ENCODE measurements around the gene UMODL1. TPM values are rescaled to one million over a fixed set of nuclear protein-coding genes. Genes with fewer than 3 reads are reported as not detected.

Gene UMODL1, protein sequence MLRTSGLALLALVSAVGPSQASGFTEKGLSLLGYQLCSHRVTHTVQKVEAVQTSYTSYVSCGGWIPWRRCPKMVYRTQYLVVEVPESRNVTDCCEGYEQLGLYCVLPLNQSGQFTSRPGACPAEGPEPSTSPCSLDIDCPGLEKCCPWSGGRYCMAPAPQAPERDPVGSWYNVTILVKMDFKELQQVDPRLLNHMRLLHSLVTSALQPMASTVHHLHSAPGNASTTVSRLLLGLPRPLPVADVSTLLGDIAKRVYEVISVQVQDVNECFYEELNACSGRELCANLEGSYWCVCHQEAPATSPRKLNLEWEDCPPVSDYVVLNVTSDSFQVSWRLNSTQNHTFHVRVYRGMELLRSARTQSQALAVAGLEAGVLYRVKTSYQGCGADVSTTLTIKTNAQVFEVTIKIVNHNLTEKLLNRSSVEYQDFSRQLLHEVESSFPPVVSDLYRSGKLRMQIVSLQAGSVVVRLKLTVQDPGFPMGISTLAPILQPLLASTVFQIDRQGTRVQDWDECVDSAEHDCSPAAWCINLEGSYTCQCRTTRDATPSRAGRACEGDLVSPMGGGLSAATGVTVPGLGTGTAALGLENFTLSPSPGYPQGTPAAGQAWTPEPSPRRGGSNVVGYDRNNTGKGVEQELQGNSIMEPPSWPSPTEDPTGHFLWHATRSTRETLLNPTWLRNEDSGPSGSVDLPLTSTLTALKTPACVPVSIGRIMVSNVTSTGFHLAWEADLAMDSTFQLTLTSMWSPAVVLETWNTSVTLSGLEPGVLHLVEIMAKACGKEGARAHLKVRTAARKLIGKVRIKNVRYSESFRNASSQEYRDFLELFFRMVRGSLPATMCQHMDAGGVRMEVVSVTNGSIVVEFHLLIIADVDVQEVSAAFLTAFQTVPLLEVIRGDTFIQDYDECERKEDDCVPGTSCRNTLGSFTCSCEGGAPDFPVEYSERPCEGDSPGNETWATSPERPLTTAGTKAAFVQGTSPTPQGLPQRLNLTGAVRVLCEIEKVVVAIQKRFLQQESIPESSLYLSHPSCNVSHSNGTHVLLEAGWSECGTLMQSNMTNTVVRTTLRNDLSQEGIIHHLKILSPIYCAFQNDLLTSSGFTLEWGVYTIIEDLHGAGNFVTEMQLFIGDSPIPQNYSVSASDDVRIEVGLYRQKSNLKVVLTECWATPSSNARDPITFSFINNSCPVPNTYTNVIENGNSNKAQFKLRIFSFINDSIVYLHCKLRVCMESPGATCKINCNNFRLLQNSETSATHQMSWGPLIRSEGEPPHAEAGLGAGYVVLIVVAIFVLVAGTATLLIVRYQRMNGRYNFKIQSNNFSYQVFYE
- polyA plus RNA-seq (2013): not detected in 2 replicates

DNA sequence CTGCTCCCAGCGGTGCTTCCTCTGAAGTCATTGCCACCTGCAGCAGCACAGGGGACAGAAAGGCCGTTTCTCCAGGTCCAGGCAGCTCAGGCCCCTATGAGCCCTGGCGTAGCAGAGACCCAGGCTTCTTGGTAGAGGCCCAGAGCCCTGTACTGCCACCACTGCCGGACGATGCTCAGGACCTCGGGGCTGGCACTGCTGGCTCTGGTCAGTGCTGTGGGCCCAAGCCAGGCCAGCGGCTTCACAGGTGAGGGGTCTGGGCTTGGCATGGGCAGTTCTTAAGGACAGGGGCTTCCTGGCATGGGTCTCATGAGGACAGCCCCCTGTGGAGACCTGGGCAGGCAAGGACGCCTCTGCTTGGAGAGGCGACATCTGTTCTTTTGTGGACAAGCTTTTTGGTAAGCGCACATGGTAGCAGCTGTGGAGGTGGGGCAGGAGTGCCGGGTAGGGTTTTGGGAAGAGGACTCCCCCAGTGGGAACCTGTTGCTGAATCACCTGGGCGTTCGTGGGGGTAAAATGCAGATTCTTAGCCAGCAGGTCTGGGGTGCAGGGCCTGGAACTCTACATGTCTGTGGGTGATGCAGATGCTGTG lies at the start of gene UMODL1:
Gene UMODL1 (plus strand): TSS at position 172 of the 592 bp plus-strand sequence. CDS start 0 bp downstream, at position 172.
- Histone ChIP-seq H2BK5ac (ENCODE audit: low read depth, low read length, poor library complexity) (no peak within 1 kb of the TSS), H3K9ac (ENCODE audit: low read length) (no peak within 1 kb of the TSS), H4K8ac (ENCODE audit: low read depth, low read length) (no peak within 1 kb of the TSS), H3K23ac (ENCODE audit: low read length) (no peak within 1 kb of the TSS), H2BK12ac (ENCODE audit: low read length) (no peak within 1 kb of the TSS), H2BK120ac (ENCODE audit: insufficient read depth, low read length, poor library complexity) (no peak within 1 kb of the TSS), H3K79me1 (ENCODE audit: low read length) (no peaks in the 10 kb centered on the region), H2AFZ (ENCODE audit: insufficient read depth, low read length, poor library complexity) (no peak within 1 kb of the TSS), H3K27me3 (ENCODE audit: insufficient read depth, low read length) (no peaks in the 10 kb centered on the region), H3K4me1 (ENCODE audit: control insufficient read depth in 1 of 2, insufficient read depth in 2 of 2, low read length in 2 of 2) (no peaks in the 10 kb centered on the region), H3K18ac (ENCODE audit: low read length) (no peak within 1 kb of the TSS), H3K4ac (ENCODE audit: low read depth, low read length) (no peak within 1 kb of the TSS), H3K27ac (ENCODE audit: low read depth, low read length) (no peak within 1 kb of the TSS), H3K4me2 (ENCODE audit: low read length) (no peak within 1 kb of the TSS), H3K9me3 (ENCODE audit: insufficient read depth, low read depth, low read length) (peaks cover 2% of the 10 kb centered on the region), H2AK5ac (ENCODE audit: low read length) (no peak within 1 kb of the TSS), H3K36me3 (ENCODE audit: control insufficient read depth in 1 of 2, insufficient read depth in 2 of 2, low read length in 2 of 2) (no peaks in the 10 kb centered on the region), H4K12ac (ENCODE audit: low read depth, low read length) (no peak within 1 kb of the TSS), H4K91ac (ENCODE audit: low read depth, low read length) (no peak within 1 kb of the TSS), H3K14ac (ENCODE audit: low read length) (no peak within 1 kb of the TSS), H3K4me3 (ENCODE audit: low read depth, low read length) (no peak within 1 kb of the TSS), H3K79me2 (ENCODE audit: control insufficient read depth, insufficient read depth, low read length, poor library complexity) (no peaks in the 10 kb centered on the region)
- no CpG with 5 or more reads among the region's 13 CpGs for WGBS (ENCODE audit: extremely low coverage, insufficient coverage, insufficient read length)
- no peak for DNase-seq

DNA sequence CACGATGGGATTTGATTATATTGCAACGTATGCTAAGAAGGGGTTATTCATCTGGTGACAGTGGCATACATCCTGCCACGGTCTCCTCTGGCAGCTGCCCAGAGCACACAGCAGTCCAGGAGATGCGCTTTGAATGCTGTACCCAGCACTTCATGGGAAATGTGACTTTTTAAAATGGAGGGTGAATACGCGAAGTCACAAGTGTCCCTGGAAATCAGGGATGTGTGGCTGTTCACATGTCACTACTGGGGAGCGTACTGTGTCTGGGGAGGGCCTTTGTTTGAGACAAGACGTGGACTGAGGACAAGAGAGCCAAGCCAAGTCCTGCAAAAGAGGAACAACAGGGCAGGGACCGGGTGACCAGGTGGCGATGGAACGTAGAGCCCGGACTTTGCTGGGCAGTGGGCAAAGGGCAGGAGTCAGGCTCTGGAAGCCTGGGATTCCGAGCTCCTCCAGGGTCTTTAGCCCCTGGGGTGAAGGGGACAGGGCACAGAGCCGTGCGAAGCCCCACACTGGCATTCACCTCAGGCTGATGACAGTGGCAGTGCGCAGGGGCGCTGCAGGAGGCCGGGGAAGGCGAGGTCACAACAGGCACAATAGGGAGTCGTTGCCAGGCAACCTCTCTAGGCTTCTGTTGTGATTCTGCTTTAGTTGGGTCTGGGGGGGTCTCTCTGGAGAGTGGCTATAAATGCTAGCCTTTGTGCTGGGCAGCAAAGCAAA lies 49.6 kb upstream of the UMODL1 start:
- DNase-seq: no peak
- H2AFZ ChIP-seq (ENCODE audit: insufficient read depth, low read length, poor library complexity): no peak overlapping the region
- H3K79me1 ChIP-seq (ENCODE audit: low read length): no peaks in the 10 kb centered on the region
- peaks cover 0 to 2% of the 10 kb centered on the region in 2 experiments for H3K4me1 ChIP-seq (ENCODE audit: control insufficient read depth in 1 of 2, insufficient read depth in 2 of 2, low read length in 2 of 2)
- no peaks in the 10 kb centered on the region for H3K79me2 ChIP-seq (ENCODE audit: control insufficient read depth, insufficient read depth, low read length, poor library complexity)
- no peak overlapping the region for H4K12ac ChIP-seq (ENCODE audit: low read depth, low read length)
- H3K14ac ChIP-seq (ENCODE audit: low read length): no peak overlapping the region
- H3K23ac ChIP-seq (ENCODE audit: low read length): no peak overlapping the region
- no peak overlapping the region for H2BK12ac ChIP-seq (ENCODE audit: low read length)
- no peaks in the 10 kb centered on the region for H3K27me3 ChIP-seq (ENCODE audit: insufficient read depth, low read length)
- no peak overlapping the region for H2BK5ac ChIP-seq (ENCODE audit: low read depth, low read length, poor library complexity)
- no peak overlapping the region for H3K9ac ChIP-seq (ENCODE audit: low read length)
- H4K8ac ChIP-seq (ENCODE audit: low read depth, low read length): no peak overlapping the region
- H3K36me3 ChIP-seq (ENCODE audit: control insufficient read depth in 1 of 2, insufficient read depth in 2 of 2, low read length in 2 of 2): no peaks in the 10 kb centered on the region
- H3K18ac ChIP-seq (ENCODE audit: low read length): no peak overlapping the region
- no CpG with 5 or more reads among the region's 20 CpGs for WGBS (ENCODE audit: extremely low coverage, insufficient coverage, insufficient read length)
- H3K27ac ChIP-seq (ENCODE audit: low read depth, low read length): no peak overlapping the region
- no peak overlapping the region for H3K4ac ChIP-seq (ENCODE audit: low read depth, low read length)
- peaks cover 2% of the 10 kb centered on the region for H3K9me3 ChIP-seq (ENCODE audit: insufficient read depth, low read depth, low read length)
- no peak overlapping the region for H2BK120ac ChIP-seq (ENCODE audit: insufficient read depth, low read length, poor library complexity)
- no peak overlapping the region for H3K4me2 ChIP-seq (ENCODE audit: low read length)
- H3K4me3 ChIP-seq (ENCODE audit: low read depth, low read length): no peak overlapping the region
- no peak overlapping the region for H2AK5ac ChIP-seq (ENCODE audit: low read length)
- H4K91ac ChIP-seq (ENCODE audit: low read depth, low read length): no peak overlapping the region

DNA sequence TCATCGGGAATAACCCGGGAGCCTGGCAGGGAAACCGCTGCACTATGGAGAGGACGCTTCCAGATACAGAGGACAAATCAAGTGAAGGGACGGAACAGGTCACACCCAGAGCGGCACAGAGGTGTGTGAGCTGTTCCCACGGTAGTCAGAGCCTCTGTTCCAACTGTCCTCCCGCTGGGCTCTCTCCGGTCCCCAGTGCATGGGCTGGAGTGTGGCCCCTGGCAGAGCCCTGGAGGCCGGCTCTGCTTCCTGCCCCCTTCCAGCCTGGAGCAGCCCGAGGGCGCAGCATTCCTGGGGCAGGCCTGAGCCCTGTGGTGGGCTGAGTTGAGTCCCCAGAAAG lies 49.1 kb upstream of the UMODL1 start:
- H2BK120ac ChIP-seq (ENCODE audit: insufficient read depth, low read length, poor library complexity): no peak overlapping the region
- no peak overlapping the region for H4K8ac ChIP-seq (ENCODE audit: low read depth, low read length)
- H2BK12ac ChIP-seq (ENCODE audit: low read length): no peak overlapping the region
- H3K79me1 ChIP-seq (ENCODE audit: low read length): no peaks in the 10 kb centered on the region
- H3K27ac ChIP-seq (ENCODE audit: low read depth, low read length): no peak overlapping the region
- no peak overlapping the region for H3K14ac ChIP-seq (ENCODE audit: low read length)
- H3K4me1 ChIP-seq (ENCODE audit: control insufficient read depth in 1 of 2, insufficient read depth in 2 of 2, low read length in 2 of 2): peaks cover 0 to 2% of the 10 kb centered on the region in 2 experiments
- no peak overlapping the region for H3K23ac ChIP-seq (ENCODE audit: low read length)
- H3K36me3 ChIP-seq (ENCODE audit: control insufficient read depth in 1 of 2, insufficient read depth in 2 of 2, low read length in 2 of 2): no peaks in the 10 kb centered on the region
- H3K9me3 ChIP-seq (ENCODE audit: insufficient read depth, low read depth, low read length): peaks cover 6% of the 10 kb centered on the region
- no peak overlapping the region for H3K4ac ChIP-seq (ENCODE audit: low read depth, low read length)
- H3K9ac ChIP-seq (ENCODE audit: low read length): no peak overlapping the region
- no peak overlapping the region for H3K4me2 ChIP-seq (ENCODE audit: low read length)
- no peaks in the 10 kb centered on the region for H3K79me2 ChIP-seq (ENCODE audit: control insufficient read depth, insufficient read depth, low read length, poor library complexity)
- no peak overlapping the region for H3K18ac ChIP-seq (ENCODE audit: low read length)
- WGBS (ENCODE audit: extremely low coverage, insufficient coverage, insufficient read length): no CpG with 5 or more reads among the region's 12 CpGs
- no peak overlapping the region for H4K91ac ChIP-seq (ENCODE audit: low read depth, low read length)
- no peak overlapping the region for H2AK5ac ChIP-seq (ENCODE audit: low read length)
- H2BK5ac ChIP-seq (ENCODE audit: low read depth, low read length, poor library complexity): no peak overlapping the region
- no peak for DNase-seq
- H3K27me3 ChIP-seq (ENCODE audit: insufficient read depth, low read length): no peaks in the 10 kb centered on the region
- H4K12ac ChIP-seq (ENCODE audit: low read depth, low read length): no peak overlapping the region
- H2AFZ ChIP-seq (ENCODE audit: insufficient read depth, low read length, poor library complexity): no peak overlapping the region
- H3K4me3 ChIP-seq (ENCODE audit: low read depth, low read length): no peak overlapping the region

All from trophoblast cell (in vitro differentiated cells and primary cell).